NCI-H2029 treated with DMSO at 0.1 percent for 48 hours (cell line): ENCODE data around the gene LAMB4.

ENCODE experiments used
- DNase-seq: peaks from one replicate; lab custom pipeline; 2025; lab: John Stamatoyannopoulos, UW

LAMB4 gene

GRCh38 chr7:108142180-108142579 lies 12.0 kb upstream of the LAMB4 start:
- no peak for DNase-seq

GRCh38 chr7:108140671-108141070 lies 10.5 kb upstream of the LAMB4 start:
- no peak for DNase-seq

GRCh38 chr7:108138911-108139310 lies 8.8 kb upstream of the LAMB4 start:
- no peak for DNase-seq

- DNase-seq = no peak
Measured at GRCh38 chr7:108137993-108138392, 7.8 kb upstream of the LAMB4 start.

- no peak for DNase-seq
Measured at GRCh38 chr7:108137040-108137439, 6.9 kb upstream of the LAMB4 start.

- no peak for DNase-seq
Measured at GRCh38 chr7:108136191-108136688, 6.1 kb upstream of the LAMB4 start.

GRCh38 chr7:108135446-108136190 lies 5.5 kb upstream of the LAMB4 start:
- no peak for DNase-seq

GRCh38 chr7:108134486-108134885 lies 4.3 kb upstream of the LAMB4 start:
- DNase-seq = no peak

- no peak for DNase-seq
Measured at GRCh38 chr7:108132551-108133265, 2.5 kb upstream of the LAMB4 start.

GRCh38 chr7:108129018-108129965 lies 869 bp downstream of the LAMB4 start:
- DNase-seq = no peak

GRCh38 chr7:108128514-108128913 lies 1.6 kb downstream of the LAMB4 start:
- no peak for DNase-seq

GRCh38 chr7:108127461-108127860 lies 2.7 kb downstream of the LAMB4 start:
- DNase-seq = no peak

GRCh38 chr7:108124820-108125219 lies 5.3 kb downstream of the LAMB4 start:
- DNase-seq = no peak

GRCh38 chr7:108122181-108122580 lies 8.0 kb downstream of the LAMB4 start:
- no peak for DNase-seq

- DNase-seq = no peak
Measured at GRCh38 chr7:108120933-108121332, 9.2 kb downstream of the LAMB4 start.

GRCh38 chr7:108120196-108120595 lies 10.0 kb downstream of the LAMB4 start:
- no peak for DNase-seq

GRCh38 chr7:108118959-108119358 lies 11.2 kb downstream of the LAMB4 start:
- DNase-seq = no peak

- DNase-seq = peak; percentile 35
Measured at GRCh38 chr7:108114117-108114841, 15.9 kb downstream of the LAMB4 start.

GRCh38 chr7:108112683-108113082 lies 17.5 kb downstream of the LAMB4 start:
- DNase-seq = no peak

- peak; percentile 52 for DNase-seq
Measured at GRCh38 chr7:108109221-108109908, 20.8 kb downstream of the LAMB4 start.

GRCh38 chr7:108108131-108108530 lies 22.0 kb downstream of the LAMB4 start:
- DNase-seq = no peak
